ENCODE measurements around the gene DGKE.

DNA sequence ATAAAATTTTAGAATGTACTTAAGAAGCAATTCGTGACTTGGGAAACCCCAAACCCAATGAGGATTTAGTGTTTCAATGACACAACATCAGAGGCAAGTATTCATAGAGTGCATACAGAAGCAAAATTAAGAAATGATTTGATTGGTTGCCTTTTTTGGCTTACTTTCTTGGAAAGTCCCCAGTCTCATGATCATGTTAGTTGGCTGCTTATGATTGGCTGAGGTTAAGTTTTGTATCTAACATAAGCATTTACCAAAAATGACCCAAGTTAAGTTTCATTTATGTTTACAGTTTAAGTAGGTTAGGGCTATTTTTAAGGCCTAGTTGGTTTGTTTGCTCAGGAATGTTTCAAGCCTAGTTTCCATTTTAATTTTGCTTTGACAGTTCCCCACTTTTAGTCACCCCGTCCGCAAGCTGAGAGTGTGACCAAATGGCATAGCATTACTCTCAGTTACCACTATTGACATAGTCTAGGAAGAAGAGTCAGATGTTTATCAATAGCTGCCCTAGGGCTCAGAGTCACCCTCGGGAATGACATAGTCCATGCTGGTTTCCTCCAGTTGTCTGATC is 36.2 kb downstream of the DGKE start:
- TF ChIP-seq, protein P1, sequence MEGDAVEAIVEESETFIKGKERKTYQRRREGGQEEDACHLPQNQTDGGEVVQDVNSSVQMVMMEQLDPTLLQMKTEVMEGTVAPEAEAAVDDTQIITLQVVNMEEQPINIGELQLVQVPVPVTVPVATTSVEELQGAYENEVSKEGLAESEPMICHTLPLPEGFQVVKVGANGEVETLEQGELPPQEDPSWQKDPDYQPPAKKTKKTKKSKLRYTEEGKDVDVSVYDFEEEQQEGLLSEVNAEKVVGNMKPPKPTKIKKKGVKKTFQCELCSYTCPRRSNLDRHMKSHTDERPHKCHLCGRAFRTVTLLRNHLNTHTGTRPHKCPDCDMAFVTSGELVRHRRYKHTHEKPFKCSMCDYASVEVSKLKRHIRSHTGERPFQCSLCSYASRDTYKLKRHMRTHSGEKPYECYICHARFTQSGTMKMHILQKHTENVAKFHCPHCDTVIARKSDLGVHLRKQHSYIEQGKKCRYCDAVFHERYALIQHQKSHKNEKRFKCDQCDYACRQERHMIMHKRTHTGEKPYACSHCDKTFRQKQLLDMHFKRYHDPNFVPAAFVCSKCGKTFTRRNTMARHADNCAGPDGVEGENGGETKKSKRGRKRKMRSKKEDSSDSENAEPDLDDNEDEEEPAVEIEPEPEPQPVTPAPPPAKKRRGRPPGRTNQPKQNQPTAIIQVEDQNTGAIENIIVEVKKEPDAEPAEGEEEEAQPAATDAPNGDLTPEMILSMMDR (IDR thresholded peaks at IDR 0.05; ENCODE audit: poor library complexity, severe bottlenecking): no peak
- TF ChIP-seq, protein P2, sequence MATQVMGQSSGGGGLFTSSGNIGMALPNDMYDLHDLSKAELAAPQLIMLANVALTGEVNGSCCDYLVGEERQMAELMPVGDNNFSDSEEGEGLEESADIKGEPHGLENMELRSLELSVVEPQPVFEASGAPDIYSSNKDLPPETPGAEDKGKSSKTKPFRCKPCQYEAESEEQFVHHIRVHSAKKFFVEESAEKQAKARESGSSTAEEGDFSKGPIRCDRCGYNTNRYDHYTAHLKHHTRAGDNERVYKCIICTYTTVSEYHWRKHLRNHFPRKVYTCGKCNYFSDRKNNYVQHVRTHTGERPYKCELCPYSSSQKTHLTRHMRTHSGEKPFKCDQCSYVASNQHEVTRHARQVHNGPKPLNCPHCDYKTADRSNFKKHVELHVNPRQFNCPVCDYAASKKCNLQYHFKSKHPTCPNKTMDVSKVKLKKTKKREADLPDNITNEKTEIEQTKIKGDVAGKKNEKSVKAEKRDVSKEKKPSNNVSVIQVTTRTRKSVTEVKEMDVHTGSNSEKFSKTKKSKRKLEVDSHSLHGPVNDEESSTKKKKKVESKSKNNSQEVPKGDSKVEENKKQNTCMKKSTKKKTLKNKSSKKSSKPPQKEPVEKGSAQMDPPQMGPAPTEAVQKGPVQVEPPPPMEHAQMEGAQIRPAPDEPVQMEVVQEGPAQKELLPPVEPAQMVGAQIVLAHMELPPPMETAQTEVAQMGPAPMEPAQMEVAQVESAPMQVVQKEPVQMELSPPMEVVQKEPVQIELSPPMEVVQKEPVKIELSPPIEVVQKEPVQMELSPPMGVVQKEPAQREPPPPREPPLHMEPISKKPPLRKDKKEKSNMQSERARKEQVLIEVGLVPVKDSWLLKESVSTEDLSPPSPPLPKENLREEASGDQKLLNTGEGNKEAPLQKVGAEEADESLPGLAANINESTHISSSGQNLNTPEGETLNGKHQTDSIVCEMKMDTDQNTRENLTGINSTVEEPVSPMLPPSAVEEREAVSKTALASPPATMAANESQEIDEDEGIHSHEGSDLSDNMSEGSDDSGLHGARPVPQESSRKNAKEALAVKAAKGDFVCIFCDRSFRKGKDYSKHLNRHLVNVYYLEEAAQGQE (IDR thresholded peaks at IDR 0.05; ENCODE audit: borderline replicate concordance): no peak
- no peak for TF ChIP-seq POLR2AphosphoS5 (IDR thresholded peaks at IDR 0.05)
- no peak for TF ChIP-seq EZH2 (IDR thresholded peaks at IDR 0.05; ENCODE audit: borderline replicate concordance, insufficient read depth, low read length, poor library complexity, severe bottlenecking)
- TF ChIP-seq RAD21 (conservative IDR thresholded peaks at IDR 0.05): no peak
- TF ChIP-seq EP300 (conservative IDR thresholded peaks at IDR 0.05; ENCODE audit: poor library complexity, severe bottlenecking): no peak
- no peak for TF ChIP-seq SMC3 (conservative IDR thresholded peaks at IDR 0.05; ENCODE audit: poor library complexity)
- no peak for TF ChIP-seq TAF1 (IDR thresholded peaks at IDR 0.05; ENCODE audit: low read depth)
- no peak for TF ChIP-seq MXI1 (conservative IDR thresholded peaks at IDR 0.05; ENCODE audit: poor library complexity, severe bottlenecking)

Measured in neural cell (in vitro differentiated cells).